C1 segment of cervical spinal cord (tissue), 14 donors: ENCODE measurements around the gene FBRS.
A peak's percentile ranks its signal among the peaks of the same experiment; 100 is the strongest.
"Not testable (repeated sequence)": the region's sequence is repeated elsewhere in the genome, so short reads cannot be mapped to it uniquely, and the experiment has no call there.

Source experiments
- DNase-seq, 14 donors: peaks; one replicate each; lab custom pipeline; 2025; lab: John Stamatoyannopoulos, UW

Gene FBRS

DNA sequence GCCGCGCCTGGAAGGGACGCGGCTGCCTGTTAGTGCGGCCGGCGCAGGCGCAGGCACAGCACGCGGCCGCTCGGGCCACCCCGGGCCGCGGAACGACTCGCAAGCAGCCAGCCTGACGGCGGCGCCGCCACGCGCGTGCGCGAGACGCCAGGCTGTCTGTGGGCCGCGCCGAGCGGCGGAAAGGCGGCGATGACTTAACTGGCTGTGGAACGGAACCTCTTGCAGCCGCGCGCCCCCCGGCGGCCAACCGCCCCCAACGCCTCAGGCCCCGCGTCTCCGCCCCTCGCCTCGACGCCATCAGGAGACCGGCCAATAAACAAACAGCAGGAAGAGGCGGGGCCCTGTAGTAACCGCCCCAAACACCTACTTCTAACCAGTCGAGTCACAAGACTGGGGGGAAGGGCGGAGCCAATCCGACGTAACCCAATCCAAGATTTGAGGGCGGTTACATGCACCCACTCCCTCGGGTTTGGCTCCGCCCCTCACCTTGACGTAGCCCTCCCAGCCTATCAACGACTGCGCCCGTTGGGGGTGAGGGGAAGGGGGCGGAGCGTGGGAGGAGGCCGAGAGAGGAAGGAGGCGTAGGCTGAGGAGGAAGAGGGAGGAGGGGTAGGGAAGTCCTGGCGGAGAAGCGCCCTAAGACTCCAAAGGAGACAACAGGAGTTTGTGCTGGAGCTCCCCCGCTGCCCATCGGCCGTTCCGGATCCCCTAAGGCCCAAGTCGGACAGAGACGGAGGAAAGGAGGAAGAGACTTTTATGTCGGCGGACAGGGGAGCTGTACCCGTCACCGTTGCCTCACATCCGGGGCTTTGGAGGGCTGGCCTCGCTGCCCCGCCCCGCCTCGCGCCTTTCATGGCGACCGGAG is at the start of gene FBRS:
TSS of gene FBRS (plus strand) at position 566 of the 865 bp plus-strand sequence. CDS start 1,088 bp downstream, outside the sequence.
- DNase-seq: peak; percentile 98 to 100 (median 100)

DNA sequence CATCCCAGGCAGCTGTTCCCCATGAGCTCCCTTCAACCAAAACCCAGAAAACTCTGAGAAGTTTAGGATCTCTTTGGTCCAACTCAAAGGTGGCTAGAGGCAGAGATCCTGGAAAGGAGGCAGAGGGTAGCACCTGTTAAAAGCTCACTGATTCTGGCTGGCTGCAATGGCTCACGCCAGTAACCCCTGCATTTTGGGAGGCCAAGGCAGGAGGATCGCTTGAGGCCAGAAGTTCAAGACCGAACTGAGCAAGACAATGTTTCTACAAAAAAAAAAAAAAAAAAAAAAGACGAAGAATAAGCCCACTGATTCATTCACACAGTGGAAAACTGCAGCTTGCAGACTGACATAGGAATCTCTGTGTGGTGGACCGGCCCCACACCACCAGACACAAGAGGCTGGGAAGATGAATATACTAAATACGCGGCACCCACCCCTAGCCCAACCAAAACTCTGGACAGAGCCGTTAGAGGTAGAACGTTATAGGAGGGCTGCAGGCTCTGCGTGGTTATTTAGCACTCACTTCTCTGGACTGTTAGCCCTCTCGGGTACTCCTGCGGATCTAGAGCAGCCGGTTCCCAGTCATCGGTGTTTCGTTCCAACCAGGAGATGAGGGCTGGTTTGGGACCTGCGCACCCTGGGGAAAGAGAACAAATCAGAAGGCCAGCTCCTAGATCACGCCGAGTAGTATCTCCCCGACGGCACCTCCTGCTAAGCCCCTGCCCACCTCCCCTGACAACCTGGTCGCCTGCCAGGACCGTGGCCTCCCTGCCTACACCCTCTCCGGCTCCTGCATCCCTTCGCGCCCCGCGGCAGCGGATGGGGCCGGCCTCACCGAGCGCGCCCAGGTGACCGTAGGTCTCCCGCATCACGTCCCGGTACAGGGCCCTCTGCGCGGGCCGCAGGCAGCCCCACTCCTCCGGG is 49.0 kb upstream of the FBRS start:
- peak in 8 of 14 donors; percentile 17 to 74 (median 55) for DNase-seq

DNA sequence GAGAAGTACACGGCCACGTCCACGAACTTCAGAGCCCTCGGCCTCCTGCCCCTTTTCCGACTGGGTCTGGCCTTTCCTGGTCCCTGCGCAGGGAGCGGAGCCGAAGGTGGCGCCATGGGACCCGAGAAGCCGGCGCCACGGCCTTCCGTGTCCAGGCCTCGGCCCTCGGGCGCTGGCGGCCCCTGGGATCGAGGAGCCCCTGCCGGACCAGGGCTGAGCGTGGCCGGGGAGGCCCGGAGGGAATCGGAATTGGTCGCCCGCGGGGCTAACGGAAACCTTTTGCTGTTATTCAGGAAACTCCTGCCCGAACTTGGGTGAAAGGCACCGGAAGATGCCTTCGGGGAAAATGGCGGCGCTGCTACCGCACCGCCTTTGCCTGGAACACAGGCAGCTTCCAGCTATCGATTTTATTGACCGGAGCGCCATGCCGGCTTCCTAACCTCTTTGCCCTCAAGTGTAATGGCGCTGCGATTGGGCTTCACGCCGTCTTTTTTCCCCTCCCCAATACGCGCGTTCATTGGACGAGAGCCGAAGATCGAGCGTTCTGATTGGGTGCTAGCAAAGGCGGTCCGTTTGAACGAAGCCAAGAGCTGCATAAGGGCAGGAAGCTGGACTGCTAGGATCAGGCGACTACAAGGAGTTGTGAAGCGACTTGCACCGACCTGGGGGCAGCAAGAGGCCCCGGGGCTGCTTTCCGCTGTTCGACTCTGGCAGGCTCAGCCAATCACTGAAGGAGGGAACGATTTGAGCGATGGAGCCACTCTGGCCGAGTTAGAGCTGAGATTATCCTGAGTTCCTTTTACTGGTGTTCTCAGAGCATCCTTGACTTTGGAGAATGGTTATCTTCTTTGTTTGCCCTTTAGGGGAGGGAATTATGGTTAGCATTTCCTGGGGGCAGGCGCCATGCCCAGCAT is 48.0 kb upstream of the FBRS start, which contains the start of gene ZNF689:
TSS of gene ZNF689 (minus strand) at position 464 of the 914 bp plus-strand sequence. CDS start at position 116, 348 bp downstream.
- DNase-seq: peak; percentile 79 to 98 (median 93)

DNA sequence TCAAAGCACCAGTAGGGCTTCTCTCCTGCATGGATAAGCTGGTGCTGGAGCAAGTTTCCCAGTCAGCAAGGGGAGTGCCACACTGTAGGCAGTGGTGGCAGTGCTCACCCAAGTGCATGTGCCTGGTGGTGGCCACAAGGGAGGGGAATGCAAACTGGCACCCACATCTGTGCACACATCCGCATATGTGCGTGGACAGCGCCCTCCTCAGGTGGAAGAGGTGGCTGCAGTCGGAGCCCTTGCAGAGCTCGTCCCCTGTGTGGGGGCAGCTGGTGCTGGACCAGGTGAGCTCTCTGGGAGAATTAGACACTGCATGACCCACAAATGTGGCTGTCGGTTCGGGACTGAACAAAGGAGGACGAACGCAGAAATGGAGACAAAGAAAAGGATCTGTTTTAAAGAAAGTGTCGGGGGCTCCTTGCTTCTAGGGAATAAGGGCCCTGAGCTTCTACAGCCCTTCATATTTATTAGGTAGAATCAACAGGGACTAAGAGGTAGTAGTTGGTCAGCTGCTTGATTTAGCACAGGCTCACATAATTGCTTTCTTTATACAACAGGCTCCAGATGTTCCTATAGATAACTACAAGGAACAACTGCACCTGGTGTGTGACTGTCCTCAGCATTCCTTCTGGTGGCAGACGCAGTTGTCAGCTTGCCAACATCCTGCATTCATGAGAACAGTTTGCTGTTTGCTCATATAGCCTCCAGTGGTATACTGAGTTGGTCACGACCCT is 42.7 kb upstream of the FBRS start:
- DNase-seq: peak in 7 of 14 donors; percentile 6 to 52 (median 25)

DNA sequence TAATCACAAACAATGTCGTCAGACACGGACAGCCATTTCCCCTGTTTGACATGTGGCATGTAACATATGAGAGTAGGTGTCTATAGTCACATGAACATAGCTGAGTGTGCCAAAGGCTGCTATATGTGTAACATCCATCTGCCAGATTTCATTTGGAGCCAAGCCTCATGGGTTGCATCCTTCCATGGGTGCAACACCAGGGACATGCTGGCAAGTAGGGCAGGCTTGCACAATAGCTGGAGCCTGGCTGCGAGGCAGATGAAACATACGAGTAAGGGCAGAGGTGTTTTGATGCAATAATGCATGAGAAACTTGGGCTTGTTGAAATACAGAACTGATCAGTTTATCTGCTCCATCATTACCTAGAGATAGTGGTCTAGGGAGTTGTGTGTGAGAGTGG is 39.0 kb upstream of the FBRS start:
- no peak for DNase-seq

DNA sequence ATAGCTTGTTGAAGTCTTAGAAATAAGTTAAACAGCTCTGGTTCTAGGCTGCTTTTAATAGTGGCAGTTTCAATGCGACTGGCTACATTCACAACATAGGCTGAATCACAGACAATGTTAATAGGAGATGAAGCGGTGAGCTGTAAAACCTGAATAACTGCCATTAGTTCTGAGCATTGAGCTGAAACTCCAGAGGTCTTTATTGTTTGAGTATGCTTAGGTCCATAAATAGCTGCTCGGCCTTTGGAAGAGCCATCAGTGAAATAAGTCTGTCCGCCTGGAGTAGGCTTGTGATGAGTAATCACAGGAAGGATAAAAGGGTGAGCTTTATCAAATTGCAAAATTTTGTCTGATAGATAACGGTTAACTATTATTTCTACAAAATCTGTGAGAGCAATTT is 38.6 kb upstream of the FBRS start:
- no peak for DNase-seq

DNA sequence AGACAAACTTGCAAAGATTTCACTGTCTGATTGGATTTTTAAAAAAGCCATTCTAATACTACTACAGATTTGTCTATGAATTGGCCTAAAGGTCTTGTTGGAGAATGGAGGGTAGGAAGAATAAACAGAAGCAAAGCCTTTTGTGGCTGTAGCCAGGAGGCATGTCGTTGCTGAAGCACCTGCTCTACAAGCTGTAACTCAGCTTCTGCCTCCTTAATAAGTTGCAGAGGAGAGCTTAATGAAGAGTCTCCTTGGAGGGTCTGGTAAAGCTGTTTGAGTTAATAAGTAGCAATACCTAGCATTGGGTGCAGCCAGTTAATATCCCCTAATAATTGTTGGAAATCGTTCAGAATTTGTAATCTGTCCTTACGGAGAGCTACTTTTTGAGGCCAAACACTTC is 38.1 kb upstream of the FBRS start:
- no peak for DNase-seq

DNA sequence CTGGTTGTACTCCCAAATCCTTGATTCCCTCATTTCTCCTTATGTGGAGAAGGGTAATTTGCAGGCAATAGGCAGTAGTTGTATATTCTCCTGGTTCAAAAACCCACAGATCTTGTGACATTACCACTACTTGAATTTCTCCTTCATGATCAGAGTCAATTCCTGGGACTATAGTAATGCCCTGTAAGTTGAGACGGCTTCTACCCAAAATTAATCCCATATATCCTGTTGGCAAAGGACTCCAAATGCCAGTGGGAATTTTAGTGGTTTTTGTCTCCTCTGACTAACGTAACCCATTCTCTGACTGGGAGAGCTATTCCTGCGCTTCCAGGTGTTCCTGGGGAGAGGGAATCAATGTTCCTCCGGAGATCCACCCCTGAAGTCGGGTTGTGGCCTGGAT is 36.5 kb upstream of the FBRS start:
- DNase-seq: no peak

DNA sequence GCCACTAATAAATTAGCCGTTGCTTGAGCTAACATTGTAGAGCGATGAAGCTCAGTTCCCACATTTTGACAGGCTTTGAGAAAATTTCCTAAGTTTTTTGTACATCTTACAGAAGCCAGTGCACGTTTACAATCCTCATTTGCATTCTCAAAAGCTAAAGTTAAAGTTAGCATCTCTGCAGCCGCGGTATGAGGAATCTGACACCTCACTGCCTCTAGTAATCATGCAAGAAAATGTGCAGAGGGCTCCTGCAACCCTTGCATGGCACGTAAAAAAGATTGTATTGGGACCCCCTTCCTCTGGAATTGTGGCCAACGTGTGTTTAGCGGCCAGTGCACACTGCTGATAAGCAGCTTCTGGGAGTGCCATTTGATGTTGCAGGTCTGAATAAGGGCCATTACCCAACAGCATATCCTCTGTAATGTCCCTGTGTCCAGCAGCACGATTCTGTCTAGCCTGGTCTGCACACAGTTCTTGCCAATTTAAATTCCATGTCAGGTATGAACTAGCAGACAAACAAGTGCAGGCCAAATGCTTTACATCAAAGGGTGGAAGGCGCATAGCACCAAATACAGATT is 35.7 kb upstream of the FBRS start:
- no peak for DNase-seq

DNA sequence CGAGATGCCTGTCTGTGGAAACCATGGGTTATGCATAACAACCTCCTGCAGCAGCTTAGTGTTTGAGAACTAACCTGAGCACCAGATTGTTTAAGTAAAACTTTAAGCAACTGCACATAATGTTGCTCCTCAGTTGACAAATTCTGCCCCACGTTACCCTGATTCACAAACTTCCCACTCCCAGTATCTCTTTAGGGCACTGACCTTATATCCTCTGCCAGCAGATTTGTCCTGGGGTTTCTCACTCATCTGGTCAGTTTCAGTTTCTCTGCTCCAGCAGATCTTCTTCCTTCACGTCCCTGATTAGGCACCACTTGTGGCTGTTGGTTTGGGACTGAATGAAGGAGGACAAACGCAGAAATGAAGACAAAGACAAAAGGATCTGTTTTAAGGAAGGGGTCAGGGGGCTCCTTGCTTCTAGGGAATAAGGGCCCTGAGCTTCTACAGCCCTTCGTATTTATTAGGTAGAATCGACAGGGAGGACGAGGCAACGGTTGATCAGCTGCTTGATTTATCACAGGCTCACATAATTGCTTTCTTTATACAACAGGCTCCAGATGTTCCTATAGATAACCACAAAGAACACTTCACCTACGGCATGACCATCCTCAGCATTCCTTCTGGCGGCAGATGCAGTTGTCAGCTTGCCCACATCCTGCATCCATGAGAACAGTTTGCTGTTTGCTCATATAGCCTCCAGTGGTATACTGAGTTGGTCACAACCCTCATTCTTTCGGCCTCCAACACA is 34.5 kb upstream of the FBRS start:
- no peak for DNase-seq

DNA sequence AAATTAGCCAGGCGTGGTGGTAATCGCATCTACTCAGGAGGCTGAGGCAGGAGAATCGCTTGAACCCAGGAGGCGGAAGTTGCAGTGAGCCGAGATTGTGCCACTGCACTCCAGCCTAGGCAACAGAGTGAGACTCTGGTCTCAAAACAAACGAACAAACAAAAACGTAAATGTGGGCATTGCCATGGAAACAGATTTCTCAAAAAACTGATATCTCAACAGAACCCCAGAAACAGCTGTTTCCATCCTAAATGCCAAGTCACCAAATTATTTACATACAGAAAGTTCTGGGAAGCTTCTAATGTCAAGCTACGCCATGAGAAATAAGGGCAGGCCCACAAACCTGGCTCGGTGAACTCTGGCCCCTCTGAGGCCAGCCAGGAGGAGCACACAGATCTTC is 32.0 kb upstream of the FBRS start:
- DNase-seq: no peak

DNA sequence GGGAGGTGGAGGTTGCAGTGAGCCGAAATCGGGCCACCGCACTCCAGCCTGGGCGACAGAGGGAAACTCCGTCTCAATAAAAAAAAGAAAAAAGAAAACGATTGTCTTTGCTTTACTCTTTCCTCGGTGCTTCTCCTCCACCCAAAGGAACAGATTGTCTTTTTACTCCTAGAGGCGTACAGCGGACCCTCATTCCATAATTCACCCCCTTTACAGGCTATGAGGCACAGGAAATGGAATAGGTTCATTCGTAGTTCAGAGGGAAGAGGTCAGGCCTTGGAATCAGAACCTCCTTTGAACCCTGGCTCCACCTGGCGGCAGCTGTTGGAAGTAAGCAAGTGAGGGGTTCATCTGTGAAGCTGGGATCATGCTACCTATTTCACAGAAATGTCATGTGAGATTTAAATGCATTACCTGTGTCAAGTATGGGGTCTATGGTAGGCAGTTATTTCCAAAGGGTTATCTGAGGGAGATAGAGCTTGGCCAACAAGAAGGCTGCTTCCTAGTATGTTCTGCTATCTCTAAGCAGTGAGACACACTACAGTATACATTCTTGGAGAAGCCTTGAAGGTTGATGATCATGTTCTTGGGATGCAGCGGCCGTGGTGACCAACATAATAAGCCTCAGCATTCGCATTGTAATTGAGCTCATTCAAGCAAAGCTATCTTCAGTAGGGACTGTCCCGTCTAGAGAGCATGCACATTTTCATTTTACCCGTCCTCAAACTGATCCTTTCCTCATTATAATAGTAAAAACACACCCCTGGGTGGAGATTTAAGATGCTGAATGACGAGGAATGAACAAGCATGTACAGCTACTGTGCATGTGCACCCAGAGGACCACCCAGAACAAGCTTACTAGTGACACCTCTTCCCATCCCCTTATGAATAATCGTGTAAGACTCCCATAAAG is 29.3 kb upstream of the FBRS start:
- peak; percentile 6 to 80 (median 49) for DNase-seq

DNA sequence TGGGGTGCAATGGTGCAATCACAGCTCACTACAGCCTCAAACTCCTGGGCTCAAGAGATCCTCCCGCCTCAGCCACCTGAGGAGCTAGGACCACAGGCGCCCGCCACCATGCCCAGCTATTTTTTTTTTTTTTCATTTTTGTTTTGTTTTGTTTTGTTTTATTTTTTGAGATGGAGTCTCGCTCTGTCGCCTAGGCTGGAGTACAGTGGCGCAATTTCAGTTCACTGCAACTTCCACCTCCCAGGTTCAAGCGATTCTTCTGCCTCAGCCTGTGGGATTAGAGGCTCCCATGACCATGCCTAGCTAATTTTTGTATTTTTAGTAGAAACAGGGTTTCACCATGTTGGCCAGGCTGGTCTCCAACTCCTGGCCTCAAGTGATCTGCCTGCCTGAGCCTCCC is 25.8 kb upstream of the FBRS start:
- not testable (repeated sequence) for DNase-seq

DNA sequence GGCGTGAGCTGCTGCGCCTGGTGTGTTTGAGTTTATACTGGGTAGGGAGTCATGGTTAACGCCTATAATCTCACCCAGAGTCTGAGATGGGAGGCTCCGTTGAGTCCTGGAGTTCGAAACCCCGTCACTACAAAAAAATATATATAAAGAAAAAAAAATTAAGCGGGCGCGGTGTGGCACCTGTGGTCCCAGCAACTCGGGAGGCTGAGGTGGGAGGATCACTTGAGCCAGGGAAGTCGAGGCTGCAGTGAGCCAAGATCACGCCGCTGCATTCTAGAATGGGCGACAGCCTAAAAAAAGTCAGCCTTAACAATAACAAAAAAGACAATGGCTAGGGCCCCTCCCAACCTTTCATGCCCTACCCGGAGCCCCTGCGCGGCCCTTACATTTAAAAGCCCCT is 24.7 kb upstream of the FBRS start:
- DNase-seq: no peak

DNA sequence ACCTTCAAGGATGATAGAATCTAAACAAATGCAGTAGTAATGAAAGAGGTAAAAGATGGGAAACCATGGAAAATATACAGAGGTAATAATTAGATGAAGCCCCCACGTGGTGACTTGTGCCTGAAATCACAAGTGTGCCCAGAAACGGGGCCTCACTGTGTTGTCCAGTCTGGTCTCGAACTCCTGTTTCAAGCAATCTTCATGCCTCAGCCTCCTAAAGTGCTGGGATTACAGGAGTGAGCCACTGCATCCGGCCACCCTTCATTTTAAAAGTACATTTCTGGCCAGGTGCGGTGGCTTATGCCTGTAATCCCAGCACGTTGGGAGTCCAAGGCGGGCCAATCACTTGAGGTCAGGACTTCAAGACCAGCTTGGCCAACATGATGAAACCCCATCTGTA is 21.6 kb upstream of the FBRS start:
- DNase-seq: no peak

DNA sequence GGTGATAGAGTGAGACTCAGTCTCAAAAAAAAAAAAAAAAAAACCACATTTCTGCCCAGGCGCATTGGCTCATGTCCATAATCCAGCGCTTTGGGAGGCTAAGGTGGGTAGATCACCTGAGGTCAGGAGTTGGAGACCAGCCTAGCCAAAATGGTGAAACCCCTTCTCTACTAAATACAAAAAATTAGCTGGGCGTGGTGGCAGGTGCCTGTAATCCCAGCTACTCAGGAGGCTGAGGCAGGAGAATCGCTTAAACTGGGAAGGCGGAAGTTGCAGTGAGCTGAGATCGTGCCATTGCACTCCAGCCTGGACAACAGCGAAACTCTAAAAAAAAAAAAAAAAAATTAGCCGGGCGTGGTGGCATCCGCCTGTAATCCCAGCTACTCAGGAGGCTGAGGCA is 21.1 kb upstream of the FBRS start:
- DNase-seq: not testable (repeated sequence)

DNA sequence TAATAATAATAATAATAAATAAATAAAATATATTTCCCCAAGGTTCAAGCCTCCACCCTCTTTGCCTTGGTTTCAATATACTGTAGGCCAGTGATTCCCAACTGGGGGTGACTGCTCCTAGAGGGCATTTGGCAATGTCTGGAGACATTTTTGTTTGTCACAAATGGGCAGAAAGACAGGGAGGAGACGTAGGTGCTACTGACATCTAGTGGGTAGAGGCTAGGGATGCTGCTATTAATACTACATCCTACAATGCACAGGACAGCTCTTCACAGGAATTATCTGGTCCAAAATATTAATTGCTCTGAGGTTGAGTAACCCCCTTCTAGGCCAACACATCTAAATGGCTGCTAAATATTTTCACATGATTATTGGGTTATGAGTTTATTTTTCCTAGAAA is 20.3 kb upstream of the FBRS start:
- no peak for DNase-seq

DNA sequence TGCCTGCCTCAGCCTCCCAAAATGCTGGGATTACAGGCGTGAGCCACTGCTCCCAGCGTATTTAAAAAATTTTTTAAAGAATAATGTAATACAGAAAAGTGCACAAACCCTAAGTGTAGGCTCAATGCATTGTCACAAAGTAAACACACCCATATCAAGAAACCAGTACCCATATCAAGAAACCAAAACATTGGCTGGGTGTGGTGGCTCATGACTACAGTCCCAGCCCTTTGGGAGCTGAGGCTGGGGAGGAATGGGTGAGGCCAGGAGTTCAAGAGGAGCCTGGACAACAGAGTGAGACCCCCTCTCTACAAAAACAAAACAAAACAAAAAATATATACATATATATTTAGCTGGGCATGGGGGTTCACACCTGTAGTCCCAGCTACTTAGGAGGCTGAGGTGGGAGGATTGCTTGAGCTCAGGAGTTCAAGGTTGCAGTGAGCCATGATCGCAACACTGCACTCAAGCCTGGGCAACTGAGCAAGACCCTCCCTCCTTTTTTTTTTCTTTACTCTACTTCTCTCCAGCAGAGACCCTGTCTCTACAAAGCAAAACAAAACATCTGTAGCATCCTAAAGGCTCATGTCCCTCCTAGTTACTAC is 16.8 kb upstream of the FBRS start:
- no peak for DNase-seq
